HEK293 (cell line): ENCODE measurements around the gene IRF2BPL.

ENCODE experiments used
- CTCF ChIP-seq: fragments of 450-650 bp; formaldehyde crosslinking; IDR thresholded peaks from 2 replicates; pipeline ENCODE4 v1.5.1; 2016; ENCODE audit warnings: missing biosample characterization, missing genetic modification characterization
- INSM2 ChIP-seq: fragments of 450-650 bp; formaldehyde crosslinking; IDR thresholded peaks from 2 replicates; pipeline ENCODE4 v1.5.1; 2016; ENCODE audit warnings: missing biosample characterization, missing genetic modification characterization
- SETDB1 ChIP-seq: IDR thresholded peaks from one replicate; pipeline ENCODE4 v1.6.1; 2017; ENCODE audit warnings: mild to moderate bottlenecking, low read length, moderate library complexity, mixed read lengths; ENCODE audit not compliant: insufficient read length
- ZFP37 ChIP-seq: fragments of 450-650 bp; formaldehyde crosslinking; IDR thresholded peaks from 2 replicates; pipeline ENCODE4 v1.5.1; 2016; ENCODE audit warnings: missing biosample characterization, missing genetic modification characterization
- ZNF2 ChIP-seq: fragments of 450-650 bp; formaldehyde crosslinking; IDR thresholded peaks from 2 replicates; pipeline ENCODE4 v1.5.1; 2016; ENCODE audit warnings: missing biosample characterization, missing genetic modification characterization
- ZNF221 ChIP-seq: fragments of 450-650 bp; formaldehyde crosslinking; IDR thresholded peaks from 2 replicates; pipeline ENCODE4 v1.5.1; 2017; ENCODE audit warnings: missing biosample characterization, missing genetic modification characterization, borderline replicate concordance
- ZNF24 ChIP-seq: fragments of 450-650 bp; formaldehyde crosslinking; IDR thresholded peaks from 2 replicates; pipeline ENCODE4 v1.5.1; 2016; ENCODE audit warnings: missing biosample characterization, missing genetic modification characterization
- ZNF558 ChIP-seq: fragments of 450-650 bp; formaldehyde crosslinking; IDR thresholded peaks from 2 replicates; pipeline ENCODE4 v1.5.1; 2016; ENCODE audit warnings: missing biosample characterization, missing genetic modification characterization
- ZNF704 ChIP-seq: fragments of 450-650 bp; formaldehyde crosslinking; IDR thresholded peaks from 2 replicates; pipeline ENCODE4 v1.5.1; 2016; ENCODE audit warnings: missing biosample characterization, missing genetic modification characterization
- ZNF777 ChIP-seq: fragments of 450-650 bp; formaldehyde crosslinking; IDR thresholded peaks from 2 replicates; pipeline ENCODE4 v1.5.1; 2017; ENCODE audit warnings: missing biosample characterization, missing genetic modification characterization, borderline replicate concordance
- ZNF843 ChIP-seq: fragments of 450-650 bp; formaldehyde crosslinking; IDR thresholded peaks from 2 replicates; pipeline ENCODE4 v1.5.1; 2016; ENCODE audit warnings: missing biosample characterization, missing genetic modification characterization

GRCh38 chr14:76984787-76985375 is 43.6 kb downstream of the IRF2BPL start:
- TF ChIP-seq SETDB1 = no peak
- no peak for TF ChIP-seq ZNF24
- TF ChIP-seq ZNF221 (tag by site-specific recombination) = no peak
- no peak for TF ChIP-seq CTCF (tag by site-specific recombination)
- TF ChIP-seq ZNF777 (tag by site-specific recombination) = no peak
- TF ChIP-seq INSM2 (tag by site-specific recombination) = no peak
- TF ChIP-seq ZNF843 = no peak
- no peak for TF ChIP-seq ZNF558 (tag by site-specific recombination)
- no peak for TF ChIP-seq ZNF2
- TF ChIP-seq ZNF704 = no peak
- no peak for TF ChIP-seq ZFP37
